Liver (tissue), 3 donors: Measurements from ENCODE around the gene TOE1.
"Not testable (repeated sequence)": the region's sequence is repeated elsewhere in the genome, so short reads cannot be mapped to it uniquely, and the experiment has no call there.

Experiments used
- CTCF ChIP-seq: fragments of 150-350 bp; IDR thresholded peaks from 2 replicates; pipeline ENCODE4 v1.5.1; 2017; ENCODE audit warnings: improper control_type of control experiment, low read depth, low read length; ENCODE audit not compliant: missing input control
- EGR1 ChIP-seq, 2 donors: IDR thresholded peaks; 2 replicates each; pipeline ENCODE4 v1.6.1; 2016 to 2018; ENCODE audit warnings: antibody characterized with exemption in 2 of 2, low read depth in 2 of 2
- FOXA1 ChIP-seq: IDR thresholded peaks from 2 replicates; pipeline ENCODE4 v1.6.1; 2016; ENCODE audit warnings: antibody characterized with exemption
- HNF4G ChIP-seq: IDR thresholded peaks from 2 replicates; pipeline ENCODE4 v1.6.1; 2016; ENCODE audit warnings: antibody characterized with exemption
- MAX ChIP-seq: IDR thresholded peaks from 2 replicates; pipeline ENCODE4 v1.6.1; 2016; ENCODE audit warnings: antibody characterized with exemption
- NR2F2 ChIP-seq: IDR thresholded peaks from 2 replicates; pipeline ENCODE4 v1.6.1; 2016; ENCODE audit warnings: antibody characterized with exemption
- RAD21 ChIP-seq, 2 donors: IDR thresholded peaks; 2 replicates each; pipeline ENCODE4 v1.6.1; 2016; ENCODE audit warnings: antibody characterized with exemption in 2 of 2, mild to moderate bottlenecking in 2 of 2
- REST ChIP-seq: IDR thresholded peaks from 2 replicates; pipeline ENCODE4 v1.6.1; 2016; ENCODE audit warnings: antibody characterized with exemption, mild to moderate bottlenecking
- TAF1 ChIP-seq: conservative IDR thresholded peaks from 2 replicates; pipeline ENCODE4 v1.6.1; 2016; ENCODE audit warnings: antibody characterized with exemption, mild to moderate bottlenecking
- donor health status: healthy.
- donor health status: healthy.

- TF ChIP-seq REST; CTCF; TAF1; HNF4G; NR2F2; FOXA1; RAD21 (IDR thresholded peaks at IDR 0.05); EGR1 (IDR thresholded peaks at IDR 0.05; ENCODE audit: low read depth in 2 of 2); MAX: not testable (repeated sequence)
These were observed 44.2 kb downstream of the TOE1 start for GRCh38 chr1:45384213-45384612.
